ENCODE measurements around the gene FYB1.

GRCh38 chr5:39224196-39224761 is 4.9 kb upstream of the FYB1 start:
- TF ChIP-seq MAZ (IDR thresholded peaks at IDR 0.05; ENCODE audit: borderline replicate concordance, low read depth, low read length), result no peak
- no peak for TF ChIP-seq ELK1 (IDR thresholded peaks at IDR 0.05; ENCODE audit: borderline replicate concordance, low read depth, low read length)
- no peak for TF ChIP-seq CTCF (conservative IDR thresholded peaks at IDR 0.05; ENCODE audit: low read depth, low read length)
- TF ChIP-seq POLR2A (IDR thresholded peaks at IDR 0.05; ENCODE audit: low read depth, low read length), result no peak
- TF ChIP-seq RCOR1 (IDR thresholded peaks at IDR 0.05; ENCODE audit: insufficient replicate concordance, low read length), result no peak
- no peak for TF ChIP-seq MAFK (IDR thresholded peaks at IDR 0.05; ENCODE audit: low read depth, low read length)
